HG02759 (cell line): Measurements from ENCODE around the gene SLC16A11.
A peak's percentile ranks its signal among the peaks of the same experiment; 100 is the strongest.
"Not testable (repeated sequence)": the region's sequence is repeated elsewhere in the genome, so short reads cannot be mapped to it uniquely, and the experiment has no call there.

Experiments used
- ATAC-seq: cut with Tn5 transposase; IDR thresholded peaks from one replicate; pipeline ENCODE4 v1.9.1; 2021; ENCODE audit warnings: mild to moderate bottlenecking, moderate library complexity; ENCODE audit not compliant: unreplicated experiment

Gene SLC16A11

DNA sequence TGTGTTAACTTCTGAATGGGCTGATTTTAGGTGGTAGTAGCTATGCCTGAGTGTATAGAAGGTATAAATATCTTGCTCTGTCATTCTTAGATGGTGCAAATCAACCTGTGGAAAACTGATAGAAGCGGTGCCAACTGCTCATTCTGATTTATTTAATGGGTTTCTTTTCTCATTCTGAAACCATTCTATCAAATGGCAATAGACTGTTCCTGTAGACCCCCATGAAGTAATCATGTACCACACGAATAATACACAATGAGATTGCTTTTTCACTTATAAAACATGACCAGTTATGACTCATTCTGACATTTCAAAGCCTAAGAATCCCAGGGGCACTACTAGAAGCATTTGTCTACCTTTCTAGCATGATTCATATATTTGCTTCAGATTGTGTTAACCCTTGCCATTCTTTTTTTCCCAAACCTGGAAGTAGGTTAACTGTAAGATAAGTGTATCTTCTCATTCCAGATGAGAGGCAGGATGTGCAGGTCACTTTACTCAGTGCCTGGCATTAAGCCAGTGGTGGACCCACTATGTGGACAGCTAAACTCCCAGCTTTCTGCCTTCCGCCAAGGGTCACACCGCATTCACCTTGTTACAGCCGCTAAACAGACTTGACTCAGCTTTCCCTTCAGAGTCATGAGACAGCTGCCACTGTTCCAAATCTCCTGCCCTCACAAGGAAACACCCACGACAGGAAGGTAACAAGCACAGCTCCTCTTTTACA, 16.4 kb upstream of the SLC16A11 start:
- ATAC-seq: no peak

DNA sequence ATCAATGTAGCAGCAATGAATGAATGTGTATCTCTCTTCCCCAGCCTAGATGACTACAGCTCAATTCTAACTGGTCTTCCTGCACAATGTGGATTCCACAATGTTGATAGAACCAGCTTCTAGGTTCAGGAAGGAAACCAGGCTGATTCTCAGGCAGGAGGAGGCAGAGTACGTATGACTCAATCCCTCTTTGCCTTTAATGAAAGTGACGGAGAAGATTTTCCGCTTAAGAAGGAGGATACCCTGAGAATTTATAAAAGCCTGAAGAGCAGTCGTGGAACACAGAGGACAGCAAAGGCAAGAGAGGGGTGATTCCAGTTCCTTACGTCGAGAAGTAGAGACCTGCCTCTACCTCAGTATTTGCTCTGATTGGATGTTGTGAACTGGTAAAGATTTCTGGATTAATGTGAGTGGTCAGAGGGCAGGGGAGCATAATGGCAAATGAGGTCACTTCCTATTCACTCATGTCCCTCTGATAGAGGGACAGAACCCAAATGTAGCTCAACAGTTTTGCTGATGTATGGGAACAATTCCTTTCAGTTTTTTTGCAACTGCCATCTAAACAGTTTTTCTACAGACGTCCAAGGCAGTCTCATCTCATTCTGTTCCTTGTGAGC, 15.0 kb upstream of the SLC16A11 start:
- no peak for ATAC-seq

DNA sequence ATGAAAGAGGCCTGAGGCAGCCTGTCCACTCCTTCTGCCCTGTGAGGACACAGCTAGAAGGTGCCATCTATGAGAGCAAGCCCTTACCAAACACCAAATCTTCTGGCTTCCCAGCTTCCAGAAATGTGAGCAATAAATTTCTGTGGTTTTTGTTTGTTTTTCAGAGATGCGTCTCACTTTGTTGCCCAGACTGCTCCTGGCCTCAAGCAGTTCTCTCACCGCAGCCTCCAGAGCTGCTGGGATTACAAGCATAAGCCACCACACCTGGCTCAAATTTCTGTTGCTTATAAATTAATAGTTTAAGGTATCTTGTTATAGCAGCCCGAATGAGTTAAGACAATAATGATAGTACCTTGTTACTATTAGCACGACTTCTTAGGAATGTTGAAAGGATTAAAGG, 12.5 kb upstream of the SLC16A11 start:
- no peak for ATAC-seq

DNA sequence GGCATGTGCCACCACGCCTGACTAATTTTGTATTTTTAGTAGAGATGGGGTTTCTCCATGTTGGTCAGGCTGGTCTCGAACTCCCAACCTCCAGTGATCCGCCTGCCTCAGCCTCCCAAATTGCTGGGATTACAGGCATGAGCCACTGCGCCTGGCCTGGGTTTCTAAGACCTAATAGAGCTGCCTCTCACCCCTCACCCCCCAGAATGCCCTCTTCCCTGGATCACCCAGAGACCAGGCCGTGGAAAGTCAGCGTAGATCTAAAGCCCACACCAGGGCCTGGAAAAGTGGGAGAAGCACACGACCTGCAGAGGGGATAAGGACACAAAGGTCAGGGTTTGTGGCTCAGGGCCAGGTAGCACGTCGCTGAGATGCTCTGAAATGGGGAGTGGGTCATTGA, 6.7 kb upstream of the SLC16A11 start:
- not testable (repeated sequence) for ATAC-seq

DNA sequence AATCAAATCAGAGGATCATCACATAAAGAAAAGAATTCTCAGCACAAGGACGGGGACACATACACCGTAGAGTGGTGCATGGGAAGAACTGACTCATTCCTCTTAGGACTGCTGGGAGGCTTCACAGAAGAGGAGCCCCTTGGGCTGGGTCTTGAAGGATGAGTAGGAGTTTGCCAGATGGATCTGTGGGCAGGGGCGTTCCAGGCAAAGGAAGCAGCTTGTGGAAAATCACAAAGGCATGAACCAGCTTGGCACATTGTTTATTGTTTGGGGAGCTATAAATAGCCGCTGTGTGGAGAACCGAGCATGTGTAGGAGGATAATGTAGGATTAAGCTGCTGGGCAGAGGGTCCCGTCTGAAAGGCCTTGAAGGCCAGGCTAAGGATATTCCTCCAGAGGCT, 5.1 kb upstream of the SLC16A11 start:
- ATAC-seq: no peak

DNA sequence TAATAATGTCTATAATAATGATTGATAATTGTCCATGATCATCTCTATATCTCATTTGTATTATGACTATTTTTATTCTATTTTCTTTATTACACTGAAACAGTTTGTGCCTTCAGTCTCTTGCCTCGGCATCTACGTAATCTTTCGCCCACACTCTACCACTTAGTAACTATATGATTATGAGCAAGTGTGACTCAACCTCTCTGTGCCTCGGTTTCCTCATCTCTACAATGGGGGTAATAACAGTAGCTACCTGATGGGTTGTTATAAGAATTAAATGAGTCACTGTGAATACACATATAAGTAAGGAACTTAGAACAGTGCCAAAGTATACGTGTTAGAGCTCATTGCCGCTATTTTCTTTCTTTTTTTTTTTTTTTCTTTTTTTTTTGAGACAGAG, 3.7 kb upstream of the SLC16A11 start:
- no peak for ATAC-seq

DNA sequence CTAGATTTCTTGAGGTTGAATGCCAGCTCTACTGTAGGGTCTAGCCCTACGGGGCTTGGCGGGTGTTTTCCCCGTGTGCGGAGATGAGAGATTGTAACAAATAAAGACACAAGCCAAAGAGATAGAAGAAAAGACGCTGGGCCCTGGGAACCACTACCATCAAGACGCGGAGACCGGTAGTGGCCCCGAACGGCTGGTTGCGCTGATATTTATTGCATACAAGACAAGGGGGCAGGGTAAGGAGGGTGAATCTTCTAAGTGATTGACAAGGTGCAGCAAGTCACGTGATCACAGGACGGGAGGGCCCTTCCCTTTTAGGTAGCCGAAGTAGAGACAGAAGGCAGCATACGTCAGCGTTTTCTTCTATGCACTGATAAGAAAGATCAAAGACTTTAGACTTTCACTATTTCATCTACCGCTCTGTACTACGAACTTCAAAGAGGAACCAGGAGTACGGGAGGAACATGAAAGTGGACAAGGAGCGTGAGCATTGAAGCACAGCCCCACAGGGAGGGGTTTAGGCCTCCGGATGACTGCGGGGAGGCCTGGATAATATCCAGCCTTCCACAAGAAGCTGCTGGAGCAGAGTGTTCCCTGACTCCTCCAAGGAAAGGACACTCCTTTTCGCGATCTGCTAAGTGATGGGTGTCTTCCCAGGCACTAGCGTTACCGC, 3.0 kb upstream of the SLC16A11 start:
- ATAC-seq: not testable (repeated sequence)

DNA sequence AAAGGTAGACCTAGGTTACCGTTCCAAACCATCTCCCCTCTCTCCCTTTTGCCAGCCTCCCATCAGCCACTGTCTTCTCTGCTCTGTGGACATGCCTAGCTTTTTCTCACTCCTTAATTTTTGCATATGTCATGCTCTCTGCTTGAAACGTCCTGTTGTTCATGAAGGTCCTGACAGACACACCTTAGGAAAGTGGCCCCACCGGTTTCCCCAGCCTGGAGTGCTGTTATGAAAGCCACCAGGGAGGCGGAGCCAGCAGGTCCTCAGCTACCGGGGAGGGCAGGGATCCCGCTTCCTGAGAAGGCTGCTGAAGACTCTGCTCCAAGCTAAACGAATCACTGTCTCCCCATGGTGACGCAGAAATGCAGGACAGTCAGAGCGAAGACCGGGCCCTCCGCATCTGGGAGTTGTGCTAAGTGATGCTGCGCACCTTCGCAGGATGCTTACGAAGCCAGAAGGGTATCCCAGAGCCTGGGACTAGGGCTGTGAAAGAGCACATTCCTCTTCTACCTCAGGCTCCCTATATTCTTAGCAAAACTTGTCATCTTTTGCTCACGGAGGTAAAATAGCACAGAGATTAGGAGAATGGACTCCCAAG, 2.3 kb upstream of the SLC16A11 start:
- ATAC-seq: no peak

DNA sequence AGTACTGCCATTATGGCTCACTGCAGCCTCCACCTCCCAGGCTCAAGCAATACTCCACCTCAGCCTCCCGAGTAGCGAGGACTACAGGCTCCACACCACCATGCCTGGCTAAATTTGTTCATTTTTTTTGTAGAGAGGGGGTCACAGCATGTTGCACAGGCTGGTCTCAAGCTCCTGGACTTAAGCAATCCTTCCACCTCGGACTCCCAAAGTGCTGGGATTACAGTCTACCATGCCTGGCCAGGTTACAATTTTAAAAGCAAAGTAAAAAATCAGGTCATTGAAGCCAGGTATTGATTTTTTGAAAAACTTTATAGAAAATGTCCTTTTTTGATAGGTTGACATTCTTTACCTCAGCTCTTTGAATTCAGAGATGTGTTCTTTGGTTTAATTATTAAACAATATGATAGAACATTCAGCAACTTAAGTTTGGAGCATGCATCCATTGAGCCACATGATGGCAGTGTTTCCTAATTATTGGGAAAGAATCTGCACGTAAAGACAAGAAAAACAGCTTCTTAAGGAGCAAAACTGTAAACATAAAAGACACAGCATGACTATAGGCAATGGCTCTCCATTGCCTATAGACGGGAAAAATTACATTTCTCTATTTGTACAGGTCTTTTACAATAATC, 1.7 kb upstream of the SLC16A11 start:
- no peak for ATAC-seq

DNA sequence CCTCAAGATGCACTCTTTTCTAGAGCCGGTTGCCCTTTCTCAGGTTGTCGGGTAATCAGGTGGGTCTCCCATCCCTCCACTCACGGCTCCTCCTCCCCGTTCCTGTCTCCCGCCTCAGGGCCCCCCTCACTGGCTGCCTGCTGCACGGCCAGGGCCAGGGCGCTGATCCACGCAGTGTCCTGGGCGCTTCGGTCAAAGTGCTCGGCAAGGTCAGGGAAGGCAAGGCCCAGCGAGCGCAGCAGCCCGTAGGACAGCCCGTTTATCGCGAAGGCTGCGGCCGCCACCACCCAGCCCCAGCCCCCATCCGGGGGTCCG, 753 bp downstream of the SLC16A11 start:
- no peak for ATAC-seq

DNA sequence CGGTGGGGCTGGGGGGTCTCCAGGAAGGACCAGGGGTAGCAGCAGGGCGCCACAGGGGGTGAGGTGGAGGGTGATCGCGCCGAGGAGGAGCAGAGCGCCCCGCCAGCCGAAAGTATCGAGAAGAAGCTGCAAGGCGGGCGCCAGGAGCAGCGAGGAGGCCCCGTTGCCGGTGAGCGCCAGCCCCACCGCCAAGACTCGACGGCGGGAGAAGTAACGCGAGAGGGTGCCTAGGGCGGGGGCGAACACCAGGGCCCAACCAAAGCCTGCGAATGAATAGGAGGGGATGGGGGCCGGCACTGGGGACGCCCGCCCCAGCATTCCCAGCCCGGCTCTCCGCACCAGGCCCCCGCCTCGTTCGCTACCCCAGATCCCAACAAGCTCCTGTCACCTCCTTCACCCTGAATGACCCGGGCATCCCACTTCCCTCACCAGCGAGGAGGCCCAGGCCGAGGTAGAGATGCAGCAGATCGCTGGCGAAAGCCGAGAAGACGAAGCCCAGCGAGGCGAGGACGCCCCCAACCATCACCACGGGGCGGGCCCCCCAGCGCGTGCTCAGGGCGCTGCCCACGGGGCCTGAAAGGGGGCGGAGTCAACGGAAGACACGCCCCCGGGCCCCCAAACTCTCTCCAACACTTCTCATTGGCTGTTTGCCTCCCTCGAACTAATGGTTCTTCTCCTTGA, 1.3 kb downstream of the SLC16A11 start:
- ATAC-seq: no peak

DNA sequence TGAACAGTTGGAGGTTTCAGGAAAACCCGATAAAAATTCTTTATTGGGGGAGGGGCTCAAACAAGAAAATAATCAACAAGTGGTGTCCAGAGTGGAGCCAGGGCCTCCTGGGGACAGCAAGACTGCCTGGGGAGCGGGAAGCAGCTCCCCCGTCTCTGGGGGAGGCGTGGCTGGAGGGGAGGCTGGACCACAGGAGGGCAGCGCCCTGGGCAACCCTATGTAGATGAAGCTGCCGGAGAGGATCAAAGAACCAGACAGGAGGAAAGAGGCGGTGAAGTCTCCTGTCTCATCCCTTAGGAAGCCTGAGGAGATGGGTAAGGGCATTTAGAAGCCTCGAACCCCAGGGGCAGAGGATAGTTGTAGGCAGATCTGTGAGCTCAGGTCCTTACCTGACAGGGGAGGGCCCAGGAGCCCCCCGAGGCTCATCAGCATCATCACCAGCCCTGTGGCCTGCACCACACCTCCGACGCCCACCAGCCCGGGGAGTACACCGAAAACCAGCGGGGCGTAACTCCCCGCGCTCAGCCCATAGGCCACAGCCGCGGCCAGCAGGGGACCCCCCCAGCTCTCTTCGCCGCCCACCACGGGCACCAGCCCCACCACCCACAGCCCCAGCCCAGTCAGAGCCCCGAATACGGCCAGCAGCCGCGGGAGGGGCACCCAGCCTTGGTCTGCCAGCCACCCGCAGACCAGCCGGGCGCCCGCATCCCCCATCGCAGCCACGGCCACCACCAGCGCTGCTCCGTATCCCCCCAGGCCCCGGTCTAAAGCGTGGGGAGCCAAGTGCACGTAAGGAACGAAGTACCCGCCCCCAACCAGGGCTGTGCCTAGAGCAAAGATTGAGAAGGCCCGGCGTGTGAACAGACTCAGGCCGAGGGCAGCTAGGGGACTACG, 2.0 kb downstream of the SLC16A11 start:
- ATAC-seq: no peak

DNA sequence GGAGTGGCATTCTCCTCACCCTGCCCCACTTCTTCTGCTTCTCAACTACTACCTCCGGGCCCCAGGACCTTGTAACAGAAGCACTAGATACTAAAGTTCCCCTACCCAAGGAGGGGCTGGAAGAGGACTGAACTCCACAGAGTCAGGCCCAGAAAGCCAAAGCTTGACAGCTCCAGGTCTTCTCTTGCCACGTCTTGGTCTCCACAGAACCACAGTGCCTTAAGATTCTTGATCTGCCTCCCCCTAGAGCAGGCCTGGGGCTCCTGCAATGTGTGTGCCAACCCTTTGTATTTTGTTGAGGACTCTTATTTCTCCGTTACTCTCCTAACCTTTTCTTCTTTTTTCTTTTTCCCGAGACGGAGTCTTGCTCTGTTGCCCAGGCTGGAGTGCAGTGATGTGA, 4.1 kb downstream of the SLC16A11 start:
- ATAC-seq: no peak

DNA sequence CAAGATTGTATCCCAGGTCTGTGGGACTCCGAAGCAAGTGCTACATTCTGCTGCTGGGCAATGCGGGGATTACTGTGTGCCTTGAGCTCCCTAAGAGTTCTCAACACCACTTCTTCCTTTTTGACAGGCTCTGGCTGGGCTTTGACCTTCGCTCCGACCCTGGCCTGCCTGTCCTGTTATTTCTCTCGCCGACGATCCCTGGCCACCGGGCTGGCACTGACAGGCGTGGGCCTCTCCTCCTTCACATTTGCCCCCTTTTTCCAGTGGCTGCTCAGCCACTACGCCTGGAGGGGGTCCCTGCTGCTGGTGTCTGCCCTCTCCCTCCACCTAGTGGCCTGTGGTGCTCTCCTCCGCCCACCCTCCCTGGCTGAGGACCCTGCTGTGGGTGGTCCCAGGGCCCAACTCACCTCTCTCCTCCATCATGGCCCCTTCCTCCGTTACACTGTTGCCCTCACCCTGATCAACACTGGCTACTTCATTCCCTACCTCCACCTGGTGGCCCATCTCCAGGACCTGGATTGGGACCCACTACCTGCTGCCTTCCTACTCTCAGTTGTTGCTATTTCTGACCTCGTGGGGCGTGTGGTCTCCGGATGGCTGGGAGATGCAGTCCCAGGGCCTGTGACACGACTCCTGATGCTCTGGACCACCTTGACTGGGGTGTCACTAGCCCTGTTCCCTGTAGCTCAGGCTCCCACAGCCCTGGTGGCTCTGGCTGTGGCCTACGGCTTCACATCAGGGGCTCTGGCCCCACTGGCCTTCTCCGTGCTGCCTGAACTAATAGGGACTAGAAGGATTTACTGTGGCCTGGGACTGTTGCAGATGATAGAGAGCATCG, 5.6 kb downstream of the SLC16A11 start:
- no peak for ATAC-seq

DNA sequence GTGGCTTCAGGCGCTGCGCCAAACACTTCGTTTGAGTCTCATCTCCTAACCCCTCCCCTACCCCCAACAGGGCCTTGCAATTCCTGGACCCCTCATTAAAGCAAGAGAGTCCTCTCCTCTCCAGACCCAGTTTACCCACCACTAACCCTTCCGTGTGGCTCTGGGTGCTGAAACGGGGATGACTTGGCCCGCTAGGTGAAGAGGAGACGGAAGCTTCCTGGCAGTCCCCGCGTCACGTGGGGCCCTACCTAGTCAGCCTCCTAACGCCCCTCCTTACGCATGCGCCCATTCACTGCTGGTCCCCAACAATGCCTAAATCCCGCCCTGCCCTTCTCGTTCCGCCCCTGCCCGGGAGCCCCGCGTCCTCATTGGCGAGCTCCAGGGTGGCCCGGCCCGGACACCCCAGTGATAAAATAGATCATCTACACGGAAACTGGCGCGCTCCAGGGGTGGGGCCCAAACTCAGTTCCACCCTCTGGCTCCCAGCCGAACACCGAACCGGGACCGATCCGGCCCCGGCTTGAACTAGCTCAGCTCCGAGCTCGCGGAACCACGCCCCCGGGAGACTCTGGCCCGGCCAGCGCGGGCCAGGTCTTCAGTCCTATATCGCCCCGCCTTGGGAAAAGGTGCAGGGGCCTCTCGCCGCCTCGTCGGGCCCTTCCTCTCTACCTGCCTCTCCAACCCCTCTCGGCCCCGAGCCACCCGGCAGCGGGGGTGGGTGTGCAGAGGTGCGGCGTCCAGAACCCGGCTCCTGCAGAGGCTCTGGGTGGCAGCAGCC, 8.1 kb downstream of the SLC16A11 start, which contains the start of gene SLC16A13:
SLC16A13 (plus strand) TSS at position 425 of the 778 bp plus-strand sequence. CDS start 368 bp downstream, outside the sequence.
- ATAC-seq: peak; percentile 94

DNA sequence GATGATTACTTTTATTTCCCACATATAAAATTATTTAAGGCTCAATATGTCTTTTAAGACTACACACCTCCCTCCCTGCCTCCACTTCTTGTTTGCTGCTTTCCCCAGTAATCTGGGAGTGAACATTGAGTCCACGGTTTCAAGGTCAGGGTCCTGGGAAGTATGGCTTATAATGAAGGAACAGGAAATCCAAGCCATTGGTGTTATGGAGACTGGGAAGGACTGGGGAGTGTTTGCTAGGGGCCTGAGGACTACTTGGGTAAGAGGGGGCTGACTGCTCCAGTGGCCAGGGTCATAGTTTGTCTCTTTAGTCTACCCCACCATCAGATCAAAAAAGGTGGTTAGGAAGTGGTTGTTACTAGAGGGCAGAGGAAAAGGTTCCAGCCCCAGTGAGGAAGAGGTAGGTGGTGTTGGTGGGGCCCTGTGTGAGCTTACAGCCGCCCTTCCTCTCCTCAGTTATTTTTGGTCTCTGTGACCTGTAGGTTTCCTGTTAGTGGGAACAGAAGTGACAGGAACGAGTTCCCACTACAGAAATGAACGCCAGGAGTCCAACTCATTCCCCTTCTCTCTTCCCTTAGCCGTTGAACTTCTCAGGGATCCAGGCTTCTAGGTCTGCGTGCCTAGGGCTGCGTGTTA, 8.8 kb downstream of the SLC16A11 start:
- ATAC-seq: no peak

DNA sequence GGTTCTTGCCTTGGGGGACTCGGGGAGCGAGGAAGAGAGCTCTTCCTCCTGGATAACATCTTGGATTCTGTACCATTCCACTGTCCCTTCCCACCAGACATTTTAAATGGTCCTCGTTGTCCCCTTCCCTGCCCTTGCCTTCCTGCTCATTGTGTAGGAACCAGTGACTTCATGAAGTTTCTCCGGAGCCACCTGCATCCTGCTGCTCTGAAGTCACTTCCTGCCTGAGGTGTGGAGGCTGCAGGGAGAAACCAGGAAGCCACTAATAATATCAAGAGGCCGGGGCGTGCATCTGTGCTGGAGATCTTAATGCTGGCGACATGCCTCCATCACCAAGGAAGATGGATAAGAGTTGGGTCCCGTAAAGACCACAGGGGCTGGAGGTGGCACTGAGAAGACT, 14.2 kb downstream of the SLC16A11 start:
- ATAC-seq: no peak

DNA sequence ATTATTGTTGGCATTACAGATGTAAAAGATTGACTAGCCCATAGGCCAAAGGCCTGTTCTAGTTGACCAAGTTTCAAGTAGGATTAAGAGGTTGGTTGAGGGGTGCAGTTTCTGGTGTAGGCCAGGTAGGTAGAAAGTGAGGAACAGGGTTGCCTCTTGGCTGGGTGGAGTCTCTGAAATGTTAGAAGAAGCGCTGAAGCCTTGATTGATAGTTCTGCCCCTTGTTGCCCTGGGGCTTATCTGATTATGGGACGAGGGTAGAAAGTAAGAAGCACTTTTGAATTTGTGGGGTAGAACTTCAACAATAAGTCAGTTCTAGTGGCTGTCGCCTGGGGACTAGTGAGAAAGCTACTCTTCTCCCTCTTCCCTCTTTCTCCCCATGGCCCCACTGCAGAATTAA, 14.8 kb downstream of the SLC16A11 start:
- no peak for ATAC-seq
